H9 (cell line): Measurements from ENCODE around the gene DCAF11. TPM values are rescaled to one million over a fixed set of nuclear protein-coding genes. Genes with fewer than 3 reads are reported as not detected.

Source experiments
- DNase-seq: peaks from one replicate; pipeline ENCODE4 v3.0.0-alpha.2; 2017
- H2AFZ ChIP-seq: one replicate; pipeline ENCODE4 v1.6.1; 2013; ENCODE audit warnings: mild to moderate bottlenecking, low read length, control low read depth, moderate library complexity
- H2AK5ac ChIP-seq: 2 replicates; pipeline ENCODE4 v1.6.1; 2013; ENCODE audit warnings: low read length, control low read depth, mixed read lengths; ENCODE audit not compliant: insufficient read length
- H2BK120ac ChIP-seq: one replicate; pipeline ENCODE4 v1.6.1; 2013; ENCODE audit warnings: low read depth, mild to moderate bottlenecking, low read length, control low read depth, inconsistent platforms; ENCODE audit not compliant: poor library complexity, severe bottlenecking
- H2BK12ac ChIP-seq: 2 replicates; pipeline ENCODE4 v1.6.1; 2013; ENCODE audit warnings: low read length, control low read depth, mixed read lengths, low read depth; ENCODE audit not compliant: insufficient read length
- H2BK15ac ChIP-seq: 2 replicates; pipeline ENCODE4 v1.6.1; 2013; ENCODE audit warnings: low read depth, low read length, control low read depth
- H2BK20ac ChIP-seq: one replicate; pipeline ENCODE4 v1.6.1; 2013; ENCODE audit warnings: low read depth, mild to moderate bottlenecking, low read length, control low read depth, inconsistent platforms; ENCODE audit not compliant: poor library complexity, severe bottlenecking
- H2BK5ac ChIP-seq: 2 replicates; pipeline ENCODE4 v1.6.1; 2013; ENCODE audit warnings: low read length, control low read depth, mixed read lengths; ENCODE audit not compliant: insufficient read length
- H3K14ac ChIP-seq: 2 replicates; pipeline ENCODE4 v1.6.1; 2013; ENCODE audit warnings: low read length, control low read depth; ENCODE audit not compliant: insufficient read depth
- H3K18ac ChIP-seq: 2 replicates; pipeline ENCODE4 v1.6.1; 2013; ENCODE audit warnings: low read depth, mild to moderate bottlenecking, mixed read lengths, low read length, control low read depth; ENCODE audit not compliant: insufficient read length
- H3K23ac ChIP-seq: 2 replicates; pipeline ENCODE4 v1.6.1; 2013; ENCODE audit warnings: low read length, control low read depth, mixed read lengths, low read depth; ENCODE audit not compliant: insufficient read length
- H3K23me2 ChIP-seq: 2 replicates; pipeline ENCODE4 v1.6.1; 2013; ENCODE audit warnings: low read depth, mild to moderate bottlenecking, mixed read lengths, low read length, control low read depth; ENCODE audit not compliant: insufficient read length, poor library complexity, severe bottlenecking
- H3K27ac ChIP-seq: 2 replicates; pipeline ENCODE4 v1.5.1; 2013; ENCODE audit warnings: low read length, control low read depth, mixed read lengths, low read depth; ENCODE audit not compliant: insufficient read length
- H3K27me3 ChIP-seq: 2 replicates; pipeline ENCODE4 v1.6.1; 2013; ENCODE audit warnings: low read length, control low read depth, inconsistent platforms; ENCODE audit not compliant: insufficient read depth
- H3K4ac ChIP-seq: 2 replicates; pipeline ENCODE4 v1.6.1; 2013; ENCODE audit warnings: low read depth, mild to moderate bottlenecking, control low read depth, inconsistent platforms, low read length, moderate library complexity
- H3K4me1 ChIP-seq: 2 replicates; pipeline ENCODE4 v1.6.1; 2013; ENCODE audit warnings: low read length, control low read depth, inconsistent platforms; ENCODE audit not compliant: insufficient read depth
- H3K4me2 ChIP-seq: 2 replicates; pipeline ENCODE4 v1.6.1; 2013; ENCODE audit warnings: low read length, control low read depth, mixed read lengths; ENCODE audit not compliant: insufficient read length, insufficient read depth
- H3K56ac ChIP-seq: 2 replicates; pipeline ENCODE4 v1.6.1; 2013; ENCODE audit warnings: low read depth, mild to moderate bottlenecking, mixed read lengths, low read length, control low read depth; ENCODE audit not compliant: insufficient read length
- H3K79me1 ChIP-seq: 2 replicates; pipeline ENCODE4 v1.6.1; 2013; ENCODE audit warnings: low read depth, mild to moderate bottlenecking, moderate library complexity, low read length, control low read depth, inconsistent platforms; ENCODE audit not compliant: insufficient read depth, poor library complexity, severe bottlenecking
- H3K79me2 ChIP-seq: 2 replicates; pipeline ENCODE4 v1.6.1; 2013; ENCODE audit warnings: low read length, control low read depth, inconsistent platforms; ENCODE audit not compliant: insufficient read depth
- H3K9ac ChIP-seq: 2 replicates; pipeline ENCODE4 v1.6.1; 2013; ENCODE audit warnings: low read length, control low read depth, mixed read lengths; ENCODE audit not compliant: insufficient read length; ENCODE audit errors: extremely low read depth
- H3K9me3 ChIP-seq: one replicate; pipeline ENCODE4 v1.6.1; 2013; ENCODE audit warnings: low read depth, low read length, inconsistent platforms; ENCODE audit not compliant: control insufficient read depth
- H3T11ph ChIP-seq: one replicate; pipeline ENCODE4 v1.6.1; 2013; ENCODE audit warnings: mild to moderate bottlenecking, low read length, control low read depth, inconsistent platforms
- H4K20me1 ChIP-seq: one replicate; pipeline ENCODE4 v1.6.1; 2013; ENCODE audit not compliant: control insufficient read depth, insufficient read length, insufficient read depth
- H4K5ac ChIP-seq: 2 replicates; pipeline ENCODE4 v1.6.1; 2013; ENCODE audit warnings: low read depth, mild to moderate bottlenecking, mixed read lengths, low read length, control low read depth; ENCODE audit not compliant: insufficient read length
- H4K8ac ChIP-seq: replicated peaks from 2 replicates; pipeline ENCODE4 v1.6.1; 2013; ENCODE audit warnings: low read length, control low read depth, mixed read lengths, low read depth; ENCODE audit not compliant: insufficient read length
- H4K91ac ChIP-seq: 2 replicates; pipeline ENCODE4 v1.6.1; 2013; ENCODE audit warnings: low read depth, mild to moderate bottlenecking, moderate library complexity, mixed read lengths, low read length, control low read depth; ENCODE audit not compliant: insufficient read length
- H3K27ac Mint-ChIP-seq, 3 experiments: 2 replicates in 2 of 3; 3 replicates in 1 of 3; pipeline ENCODE4 v1.8.0; 2020 to 2021; ENCODE audit warnings: mixed read lengths in 3 of 3, mild to moderate bottlenecking in 1 of 3, moderate library complexity in 1 of 3
- H3K27me3 Mint-ChIP-seq: 2 replicates; pipeline ENCODE4 v1.8.0; 2021; ENCODE audit warnings: low read depth, mild to moderate bottlenecking, moderate library complexity, mixed read lengths
- H3K36me3 Mint-ChIP-seq, 3 experiments: 2 replicates in 2 of 3; 3 replicates in 1 of 3; pipeline ENCODE4 v1.8.0; 2020 to 2021; ENCODE audit warnings: low read depth in 3 of 3, mixed read lengths in 3 of 3; ENCODE audit not compliant: insufficient read depth in 1 of 3
- H3K4me1 Mint-ChIP-seq, 2 experiments: 2 replicates each; pipeline ENCODE4 v1.8.0; 2020; ENCODE audit warnings: mixed read lengths in 2 of 2
- H3K4me3 Mint-ChIP-seq, 2 experiments: 2 replicates in 1 of 2; 3 replicates in 1 of 2; pipeline ENCODE4 v1.8.0; 2020 to 2021; ENCODE audit warnings: mild to moderate bottlenecking in 2 of 2, mixed read lengths in 2 of 2, moderate library complexity in 1 of 2
- H3K9me3 Mint-ChIP-seq, 2 experiments: 2 replicates in 1 of 2; 3 replicates in 1 of 2; pipeline ENCODE4 v1.8.0; 2020; ENCODE audit warnings: mild to moderate bottlenecking in 2 of 2, mixed read lengths in 2 of 2, moderate library complexity in 1 of 2
- CTCF ChIP-seq: fragments of 200-600 bp; sonication (generic); conservative IDR thresholded peaks from 3 replicates; pipeline ENCODE4 v1.8.0; 2021; ENCODE audit warnings: antibody characterized with exemption, mild to moderate bottlenecking
- WGBS: extraction: QIAGEN DNeasy Blood & Tissue Kit; methylation state at CpG from one replicate; pipeline ENCODE4 v1.1.7; 2013; ENCODE audit warnings: missing lambda C conversion rate, low lambda C conversion rate, mixed read lengths; ENCODE audit not compliant: insufficient read length; ENCODE audit errors: extremely low coverage; 5-methylcytosine and 5-hydroxymethylcytosine counted together
- total RNA-seq: library from RNA; stranded (reverse); gene quantifications from 2 replicates; pipeline ENCODE4 v1.2.1, GENCODE V29; 2021

The DCAF11 gene
- total RNA-seq, 1 experiment from 2014 or later: 73.4 TPM

GRCh38 chr14:24093901-24094840 is 20.4 kb upstream of the DCAF11 start, which contains the start of gene PCK2:
Gene PCK2, plus strand, starts transcription at chr14:24094311. Its CDS starts 95 bp downstream, at chr14:24094406.
- Histone ChIP-seq H3K4me1 (no peaks in the 10 kb centered on the region; the same call in 1 of the 2 replicates), H4K8ac (no peak within 1 kb of the TSS), H4K5ac (no peak within 1 kb of the TSS), H3T11ph (no peak within 1 kb of the TSS), H2BK15ac (no peak within 1 kb of the TSS), H4K20me1 (no peaks in the 10 kb centered on the region), H3K23me2 (peaks cover 6% of the 10 kb centered on the region), H2BK120ac (no peak within 1 kb of the TSS), H3K27ac (peak within 1 kb of the TSS; percentile 49), H3K27me3 (no peaks in the 10 kb centered on the region), H3K9me3 (no peaks in the 10 kb centered on the region), H2BK5ac (no peak within 1 kb of the TSS), H3K79me2 (no peaks in the 10 kb centered on the region; the same call in 1 of the 2 replicates), H2BK12ac (no peak within 1 kb of the TSS), H3K79me1 (no peaks in the 10 kb centered on the region), H3K56ac (no peak within 1 kb of the TSS), H3K9ac (peak within 1 kb of the TSS; percentile 89), H2AK5ac (no peak within 1 kb of the TSS), H2BK20ac (no peak within 1 kb of the TSS), H4K91ac (peak within 1 kb of the TSS; percentile 39), H2AFZ (no peak within 1 kb of the TSS), H3K18ac (peak within 1 kb of the TSS; percentile 89), H3K23ac (no peak within 1 kb of the TSS), H3K4ac (no peak within 1 kb of the TSS), H3K14ac (peak within 1 kb of the TSS; percentile 84), H3K4me2 (peak within 1 kb of the TSS; percentile 85)
- H3K27ac Mint-ChIP-seq: peak within 1 kb of the TSS; percentile 97 to 98 (median 98)
- H3K4me1 Mint-ChIP-seq: peaks cover 21 to 41% of the 10 kb centered on the region in 2 experiments
- DNase-seq: peak; percentile 99
- peak within 1 kb of the TSS; percentile 90 to 93 for H3K4me3 Mint-ChIP-seq
- no peak for TF ChIP-seq CTCF
- H3K27me3 Mint-ChIP-seq: peaks cover 4% of the 10 kb centered on the region
- WGBS: no CpG with 5 or more reads among the region's 68 CpGs
- peaks cover 0 to 2% of the 10 kb centered on the region in 2 experiments; a peak in 3 of 5 replicates for H3K9me3 Mint-ChIP-seq
- peaks cover 21 to 34% (median 24%) of the 10 kb centered on the region in 3 experiments; a peak in 6 of 7 replicates for H3K36me3 Mint-ChIP-seq
